GM06990 (cell line): ENCODE results near the gene LRRC55.

Source experiments
- DNase-seq: peaks from one replicate; pipeline ENCODE4 v3.0.0-alpha.2; 2011; ENCODE audit not compliant: insufficient read length; ENCODE audit errors: extremely low read depth
- H3K27me3 ChIP-seq: replicated peaks from 2 replicates; pipeline ENCODE4 v1.6.0; 2011; ENCODE audit warnings: low read length; ENCODE audit not compliant: control insufficient read depth, insufficient read depth
- H3K36me3 ChIP-seq: 2 replicates; pipeline ENCODE4 v1.5.1; 2011; ENCODE audit warnings: low read length; ENCODE audit not compliant: control insufficient read depth, insufficient read depth
- H3K4me3 ChIP-seq: replicated peaks from 2 replicates; pipeline ENCODE4 v1.5.1; 2011; ENCODE audit warnings: low read depth, mild to moderate bottlenecking, control low read depth, low read length
- CTCF ChIP-seq: IDR thresholded peaks from 2 replicates; pipeline ENCODE4 v1.5.1; 2011; ENCODE audit warnings: low read length, control low read depth, mild to moderate bottlenecking, inconsistent platforms; ENCODE audit not compliant: insufficient read depth, poor library complexity, severe bottlenecking

Gene LRRC55

GRCh38 chr11:57235761-57236703 lies 54.3 kb downstream of the LRRC55 start:
- Histone ChIP-seq H3K4me3 (no peak overlapping the region), H3K27me3 (peaks cover 2% of the 10 kb centered on the region), H3K36me3 (no peaks in the 10 kb centered on the region)
- DNase-seq = no peak
- TF ChIP-seq CTCF = no peak

GRCh38 chr11:57237204-57237681 lies 55.5 kb downstream of the LRRC55 start, which contains the start of gene APLNR:
TSS of gene APLNR (minus strand) at chr11:57237250. CDS start at chr11:57237004, 246 bp downstream.
- TF ChIP-seq CTCF = no peak
- DNase-seq = no peak
- H3K36me3 ChIP-seq = no peaks in the 10 kb centered on the region
- H3K4me3 ChIP-seq = no peak within 1 kb of the TSS
- no peaks in the 10 kb centered on the region; the same call in 1 of the 2 replicates for H3K27me3 ChIP-seq

GRCh38 chr11:57239348-57239747 lies 57.6 kb downstream of the LRRC55 start:
- DNase-seq = no peak
- H3K36me3 ChIP-seq = no peaks in the 10 kb centered on the region
- H3K27me3 ChIP-seq = no peaks in the 10 kb centered on the region
- no peak for TF ChIP-seq CTCF
- H3K4me3 ChIP-seq = no peak overlapping the region

- TF ChIP-seq CTCF = no peak
- DNase-seq = no peak
- H3K36me3 ChIP-seq = no peaks in the 10 kb centered on the region
- no peaks in the 10 kb centered on the region for H3K27me3 ChIP-seq
- no peak overlapping the region for H3K4me3 ChIP-seq
These were observed 58.3 kb downstream of the LRRC55 start for GRCh38 chr11:57240007-57240406.

- no peak for DNase-seq
- no peaks in the 10 kb centered on the region for H3K27me3 ChIP-seq
- no peak for TF ChIP-seq CTCF
- H3K4me3 ChIP-seq = no peak overlapping the region
- no peaks in the 10 kb centered on the region for H3K36me3 ChIP-seq
These were observed 59.0 kb downstream of the LRRC55 start for GRCh38 chr11:57240757-57241156.
